ENCODE measurements around the gene KANSL3.
"Not testable (repeated sequence)": the region's sequence is repeated elsewhere in the genome, so short reads cannot be mapped to it uniquely, and the experiment has no call there.

The KANSL3 gene

GRCh38 chr2:96602330-96602823 lies 35.7 kb downstream of the KANSL3 start:
- no peak for DNase-seq

DNA sequence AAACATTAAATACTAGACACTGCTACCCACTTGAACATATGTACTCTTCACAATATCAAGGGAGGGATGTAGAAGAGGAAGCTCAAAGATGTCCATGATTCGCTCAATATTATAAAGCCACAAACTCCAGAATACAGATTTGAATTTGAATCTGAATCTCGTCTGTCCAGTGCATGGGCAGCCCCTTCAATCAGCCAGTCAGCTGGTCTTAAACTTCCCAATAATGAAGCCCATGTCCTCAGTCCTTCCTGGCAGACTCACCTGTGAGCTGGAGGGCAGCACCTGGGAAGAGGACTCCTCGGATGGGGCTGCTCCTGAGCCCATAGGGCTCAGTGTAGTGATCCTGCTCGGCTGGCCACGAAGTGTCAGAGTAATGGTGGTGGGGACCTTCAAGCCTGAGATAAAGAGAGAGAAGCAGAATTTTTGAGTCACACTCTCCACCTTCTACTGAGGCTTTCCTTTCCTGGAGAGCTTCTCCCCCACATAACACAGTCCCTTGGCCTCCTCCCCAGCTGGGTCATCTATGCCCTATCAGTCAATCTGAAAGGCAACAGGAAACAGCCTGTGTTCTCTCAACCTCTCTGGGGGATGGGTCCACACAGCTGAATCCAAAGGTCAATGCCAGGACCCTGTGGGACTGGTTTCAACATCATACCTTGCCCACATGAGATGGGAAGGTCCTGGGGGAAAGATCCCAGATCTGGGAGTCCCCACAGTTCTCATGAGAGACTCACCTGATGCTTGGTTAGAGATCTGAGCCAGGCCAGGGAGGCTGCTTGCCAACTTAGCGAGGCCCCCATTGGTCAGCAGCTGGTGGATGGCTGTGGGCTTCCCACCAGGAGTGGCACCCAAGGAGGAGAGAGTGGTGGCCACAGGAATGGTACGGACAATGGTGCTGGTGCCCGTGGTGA lies 36.5 kb downstream of the KANSL3 start:
- DNase-seq: no peak

DNA sequence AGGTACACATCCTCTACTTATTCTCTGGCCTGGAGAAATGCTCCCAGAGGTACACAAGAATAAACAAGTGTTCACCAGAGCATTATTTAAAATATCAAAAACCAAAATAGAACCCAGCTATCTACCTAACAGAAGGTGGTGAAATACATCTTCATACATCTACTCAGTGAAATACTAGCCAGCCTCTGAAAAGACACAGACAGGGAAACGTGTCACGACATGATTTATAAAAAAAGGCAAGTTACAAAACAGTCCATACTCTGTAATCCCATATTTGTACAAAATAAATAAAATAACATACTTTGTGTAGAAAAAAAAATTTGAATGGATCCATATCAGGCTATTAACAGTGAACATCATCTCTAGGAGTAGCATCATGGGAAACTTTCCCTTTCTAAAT lies 38.2 kb downstream of the KANSL3 start:
- DNase-seq: no peak

DNA sequence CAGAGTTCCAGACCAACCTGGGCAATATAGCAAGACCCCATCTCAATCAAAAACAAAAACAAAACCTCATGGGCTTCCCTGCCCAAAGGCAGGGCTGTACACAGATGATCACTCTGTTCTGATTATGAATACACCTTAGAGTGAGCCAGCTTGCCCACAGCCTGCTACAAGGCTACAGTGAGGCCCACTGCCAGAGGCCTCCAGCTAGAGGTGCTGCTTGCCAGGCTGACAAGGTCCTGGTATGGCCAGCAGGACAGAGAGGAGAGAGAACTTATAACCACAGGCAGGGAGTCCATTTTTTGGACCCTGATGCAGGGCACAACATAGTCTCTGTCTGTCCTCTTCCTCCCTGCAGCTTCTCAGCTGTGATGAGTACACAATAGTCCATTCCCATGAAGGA lies 41.5 kb downstream of the KANSL3 start:
- no peak for DNase-seq

DNA sequence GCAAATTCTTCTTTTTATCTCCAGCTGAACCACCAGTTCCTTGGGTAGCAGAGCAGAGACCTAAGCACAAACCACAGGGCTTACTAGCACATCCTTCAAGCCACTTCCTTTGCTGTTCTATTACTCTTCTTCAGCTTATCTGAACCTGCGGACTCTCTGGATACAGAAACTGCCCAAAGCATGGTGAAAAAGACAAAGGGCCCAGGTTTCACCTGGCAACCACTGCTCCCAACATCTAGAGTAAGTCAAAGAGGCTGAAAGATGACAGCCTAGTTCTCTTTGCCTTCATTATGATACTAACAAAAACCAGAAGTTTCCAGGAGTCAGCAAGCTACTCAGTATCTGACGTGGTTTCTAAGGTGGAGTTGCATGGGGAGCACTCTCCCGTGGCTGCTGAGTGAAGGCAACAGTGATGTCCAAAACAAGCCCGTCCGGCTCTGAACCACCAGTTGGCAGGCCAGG lies 43.4 kb downstream of the KANSL3 start:
- DNase-seq: no peak

DNA sequence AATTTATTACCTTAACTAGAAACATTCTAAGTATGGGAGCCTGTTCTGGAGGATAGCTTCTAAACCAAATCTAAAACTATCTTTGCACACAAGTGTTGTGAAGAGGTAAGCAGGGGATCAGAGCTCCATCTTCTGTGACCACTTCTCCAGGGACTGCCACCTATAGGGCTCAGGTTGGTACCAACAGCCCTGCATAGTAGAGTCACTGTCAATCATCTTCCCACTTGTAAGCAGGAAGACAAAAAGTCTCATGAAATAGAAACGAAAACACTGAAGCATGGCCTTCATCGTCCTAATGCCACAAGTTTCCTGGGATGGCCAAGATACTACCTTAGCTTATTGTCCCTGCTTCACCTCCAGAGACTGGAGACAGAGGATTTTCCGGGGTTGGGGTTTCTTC lies 43.8 kb downstream of the KANSL3 start:
- DNase-seq: no peak

- no peak for DNase-seq
Observed at GRCh38 chr2:96591494-96591893, 46.6 kb downstream of the KANSL3 start.

DNA sequence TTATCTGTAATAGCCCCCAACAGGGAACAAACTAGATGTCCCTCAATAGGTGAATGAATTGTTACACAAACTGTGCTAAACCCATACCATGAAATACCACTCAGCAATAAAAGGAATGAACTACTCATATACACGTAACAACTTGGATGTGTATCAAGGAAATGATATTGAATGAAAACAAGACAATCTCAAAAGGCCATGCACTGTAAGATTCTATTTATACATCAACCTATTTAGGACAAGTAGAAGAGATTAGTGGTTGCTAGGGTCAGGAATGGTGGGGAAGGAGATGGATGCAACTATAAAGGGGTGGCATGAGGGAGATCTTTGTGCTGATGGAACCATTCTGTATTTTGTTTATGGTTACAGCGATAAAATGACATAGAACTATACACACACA lies 47.1 kb downstream of the KANSL3 start:
- no peak for DNase-seq

DNA sequence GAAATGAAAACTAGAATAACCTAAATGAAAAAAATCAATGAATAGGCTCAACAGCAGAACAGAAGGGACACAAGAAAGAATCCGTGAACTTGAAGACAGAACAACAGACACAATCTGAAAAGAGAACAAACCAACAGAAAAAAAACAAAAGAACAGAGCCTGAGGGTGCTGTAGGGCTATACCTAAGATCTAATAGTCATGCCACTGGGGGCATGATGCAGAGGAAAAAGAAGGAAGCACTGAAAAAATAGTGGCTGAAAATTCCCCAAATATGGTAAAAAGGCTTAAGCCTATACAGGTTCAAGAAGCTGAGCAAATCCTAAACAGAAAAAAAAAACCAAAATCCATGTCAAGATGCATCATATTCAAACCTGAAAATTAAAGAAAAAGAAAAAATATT lies 50.3 kb downstream of the KANSL3 start:
- DNase-seq: no peak

GRCh38 chr2:96584017-96584416 lies 54.1 kb downstream of the KANSL3 start:
- no peak for DNase-seq

DNA sequence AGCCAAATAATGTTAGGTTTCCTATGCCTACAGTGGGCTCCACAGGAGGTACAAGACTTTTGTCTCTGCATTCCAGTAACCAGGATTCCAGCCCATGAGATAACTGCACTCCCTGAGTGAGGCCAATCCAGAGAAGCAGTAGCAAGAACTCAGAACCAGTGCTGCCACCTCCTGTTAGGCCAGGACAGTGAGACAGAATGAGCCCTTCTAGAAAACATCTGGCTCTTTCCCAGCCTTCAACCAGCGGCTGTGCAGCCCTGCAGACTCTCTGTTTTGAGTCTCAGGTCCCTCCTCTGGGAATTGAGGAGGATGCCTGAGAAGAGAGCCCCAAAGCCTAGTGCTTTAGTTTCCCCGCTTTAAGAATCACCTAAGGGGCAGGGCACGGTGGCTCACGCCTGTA lies 57.3 kb downstream of the KANSL3 start:
- DNase-seq: no peak

GRCh38 chr2:96579422-96579821 lies 58.7 kb downstream of the KANSL3 start:
- DNase-seq: no peak

GRCh38 chr2:96578731-96579130 lies 59.4 kb downstream of the KANSL3 start:
- DNase-seq: no peak

GRCh38 chr2:96577501-96577900 lies 60.6 kb downstream of the KANSL3 start:
- DNase-seq: no peak

DNA sequence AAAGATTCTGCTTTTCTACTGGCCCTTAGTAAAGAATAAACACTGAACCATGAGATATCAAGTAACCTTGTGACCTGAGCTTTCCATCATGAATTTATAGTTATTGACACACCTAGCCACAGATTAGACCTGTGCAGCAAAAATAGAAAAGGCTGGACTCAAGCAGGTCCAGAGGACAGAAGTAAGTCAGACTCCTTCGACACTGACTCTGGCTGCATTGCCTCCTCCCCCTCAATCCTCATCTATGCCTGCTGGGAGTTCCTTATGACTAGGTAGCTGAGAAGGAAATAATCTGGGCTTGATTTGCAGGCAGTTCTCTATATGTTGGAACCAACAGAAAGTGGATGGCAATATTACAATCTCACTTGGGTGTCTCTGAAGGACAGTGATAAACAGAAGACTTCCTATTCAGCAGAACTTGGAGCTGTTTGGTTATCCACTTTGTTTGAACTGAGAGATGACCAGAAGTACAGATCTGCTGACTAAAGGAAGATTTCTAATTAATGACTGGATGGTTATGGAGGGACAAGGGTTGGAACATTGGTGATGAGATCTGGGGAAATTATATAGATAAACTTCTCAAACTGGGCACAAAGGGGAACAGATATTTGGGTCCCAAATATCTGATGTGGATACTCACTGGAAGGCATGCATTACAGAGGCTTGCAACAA lies 62.2 kb downstream of the KANSL3 start:
- DNase-seq: no peak

DNA sequence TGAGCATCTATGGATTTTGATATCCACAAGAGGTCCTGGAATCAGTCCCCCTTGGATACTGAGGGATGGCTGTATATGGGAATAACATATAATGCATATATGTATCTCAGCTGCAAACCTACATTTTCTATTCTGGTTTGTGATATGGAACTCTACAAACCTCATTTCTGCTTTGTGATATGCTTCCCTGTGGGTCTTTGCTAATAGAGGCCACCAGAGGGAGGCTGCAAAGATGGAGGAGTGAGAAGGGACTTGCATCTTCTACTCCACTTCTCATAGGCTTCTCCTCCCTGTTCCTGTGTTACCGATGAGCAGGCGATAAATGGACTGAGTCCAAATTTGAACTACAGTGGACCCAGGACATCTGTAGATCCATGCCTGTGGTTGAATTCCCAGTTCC lies 63.7 kb downstream of the KANSL3 start:
- no peak for DNase-seq

DNA sequence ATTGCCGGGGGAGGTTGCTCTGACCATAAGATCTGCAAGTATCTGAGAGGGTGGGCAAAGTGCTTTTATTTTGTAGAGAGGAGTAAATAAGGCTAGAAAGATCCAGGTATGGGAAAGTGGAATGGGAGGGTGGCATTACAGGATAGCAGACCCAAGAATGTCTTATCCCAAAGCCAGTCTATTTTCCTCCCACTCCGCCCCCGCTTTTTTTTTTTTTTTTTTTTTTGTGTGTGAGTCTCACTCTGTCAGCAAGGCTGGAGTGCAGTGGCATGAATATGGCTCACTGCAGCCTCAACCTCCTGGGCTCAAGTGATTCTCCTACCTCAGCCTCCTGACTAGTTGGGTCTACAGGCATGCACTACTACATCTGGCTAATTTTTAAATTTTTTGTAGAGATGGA lies 70.0 kb downstream of the KANSL3 start:
- DNase-seq: no peak

- no peak for DNase-seq
Observed at GRCh38 chr2:96565111-96565510, 73.0 kb downstream of the KANSL3 start.

DNA sequence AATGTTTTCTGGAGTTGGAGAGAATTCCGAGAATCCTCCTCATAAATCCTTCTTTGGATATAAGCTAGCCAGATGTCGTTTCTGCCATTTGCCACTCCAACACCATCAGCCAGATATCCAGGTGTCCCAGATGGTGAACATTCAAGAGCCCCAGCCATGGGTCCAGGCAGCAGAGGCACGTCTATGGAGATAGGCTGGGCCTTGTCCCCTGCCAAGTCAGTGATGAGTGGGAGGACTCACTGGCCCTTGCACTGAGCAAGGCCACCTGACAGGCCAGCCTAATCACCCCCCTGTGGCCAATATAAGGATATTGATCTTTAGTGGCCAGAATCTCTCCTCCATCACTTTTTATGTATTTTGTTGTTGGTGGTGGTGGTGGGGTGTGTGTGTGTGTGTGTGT lies 73.5 kb downstream of the KANSL3 start:
- DNase-seq: no peak

DNA sequence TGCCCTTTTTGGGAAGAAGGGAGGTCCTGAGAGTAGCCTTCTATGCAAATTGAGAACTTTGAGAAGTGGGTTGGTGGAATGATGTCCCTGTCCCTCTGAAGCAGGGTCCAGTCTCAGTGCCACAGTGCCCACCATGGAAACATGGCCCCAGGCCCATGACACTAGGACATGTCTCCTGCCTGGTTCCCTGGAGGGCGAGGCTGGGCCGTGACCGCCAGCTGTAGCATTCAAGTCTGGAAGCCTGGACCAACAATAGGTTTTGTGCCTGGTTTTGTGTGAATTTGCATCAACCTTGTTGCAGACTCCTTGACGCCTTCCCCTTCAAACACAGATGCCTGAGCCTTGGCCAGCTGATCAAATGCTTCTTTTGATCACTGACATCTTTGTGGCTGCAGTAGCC lies 74.1 kb downstream of the KANSL3 start:
- DNase-seq: no peak

- no peak for DNase-seq
Observed at GRCh38 chr2:96558485-96558884, 79.6 kb downstream of the KANSL3 start.

DNA sequence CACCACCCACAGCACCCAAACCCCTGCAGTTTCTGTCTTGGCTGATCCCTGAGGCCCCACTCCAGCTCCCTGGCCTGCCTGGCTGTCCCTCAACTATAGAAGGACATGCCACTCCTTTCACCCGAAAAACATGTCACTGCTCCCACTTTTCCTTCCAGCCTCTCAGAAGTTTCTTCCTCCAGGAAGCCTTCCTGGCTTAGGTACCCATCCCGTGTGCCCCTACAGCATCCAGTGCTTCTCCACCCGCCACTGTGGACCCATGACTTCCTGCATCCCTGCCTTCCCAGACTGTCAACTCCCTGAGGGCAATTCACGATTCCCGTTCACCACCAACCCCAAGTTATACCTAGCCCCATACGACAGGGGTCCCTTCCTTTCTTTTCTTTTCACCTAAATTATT lies 80.1 kb downstream of the KANSL3 start:
- no peak for DNase-seq

DNA sequence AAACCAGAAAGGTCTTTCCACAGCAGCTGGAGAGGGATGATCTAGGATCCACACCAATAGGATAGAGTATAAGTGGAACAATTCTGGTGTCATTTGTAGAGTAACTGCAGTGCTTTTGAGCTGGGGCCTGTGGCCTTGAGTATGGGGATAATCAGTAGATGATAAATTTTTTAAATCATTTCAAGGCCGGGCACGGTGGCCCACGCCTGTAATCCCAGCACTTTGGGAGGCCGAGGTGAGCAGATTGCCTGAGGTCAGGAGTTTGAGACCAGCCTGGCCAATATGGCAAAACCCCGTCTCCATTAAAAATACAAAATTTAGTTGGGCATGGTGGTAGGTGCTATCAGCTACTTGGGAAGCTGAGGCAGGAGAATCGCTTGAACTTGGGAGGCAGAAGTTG lies 80.7 kb downstream of the KANSL3 start:
- DNase-seq: not testable (repeated sequence)
